ENCODE results near the gene IRAK4. TPM values are rescaled to one million over a fixed set of nuclear protein-coding genes. Genes with fewer than 3 reads are reported as not detected.
A peak's percentile ranks its signal among the peaks of the same experiment; 100 is the strongest.

Gene IRAK4
- polyA plus RNA-seq, 1 donor = 20.2 TPM

DNA sequence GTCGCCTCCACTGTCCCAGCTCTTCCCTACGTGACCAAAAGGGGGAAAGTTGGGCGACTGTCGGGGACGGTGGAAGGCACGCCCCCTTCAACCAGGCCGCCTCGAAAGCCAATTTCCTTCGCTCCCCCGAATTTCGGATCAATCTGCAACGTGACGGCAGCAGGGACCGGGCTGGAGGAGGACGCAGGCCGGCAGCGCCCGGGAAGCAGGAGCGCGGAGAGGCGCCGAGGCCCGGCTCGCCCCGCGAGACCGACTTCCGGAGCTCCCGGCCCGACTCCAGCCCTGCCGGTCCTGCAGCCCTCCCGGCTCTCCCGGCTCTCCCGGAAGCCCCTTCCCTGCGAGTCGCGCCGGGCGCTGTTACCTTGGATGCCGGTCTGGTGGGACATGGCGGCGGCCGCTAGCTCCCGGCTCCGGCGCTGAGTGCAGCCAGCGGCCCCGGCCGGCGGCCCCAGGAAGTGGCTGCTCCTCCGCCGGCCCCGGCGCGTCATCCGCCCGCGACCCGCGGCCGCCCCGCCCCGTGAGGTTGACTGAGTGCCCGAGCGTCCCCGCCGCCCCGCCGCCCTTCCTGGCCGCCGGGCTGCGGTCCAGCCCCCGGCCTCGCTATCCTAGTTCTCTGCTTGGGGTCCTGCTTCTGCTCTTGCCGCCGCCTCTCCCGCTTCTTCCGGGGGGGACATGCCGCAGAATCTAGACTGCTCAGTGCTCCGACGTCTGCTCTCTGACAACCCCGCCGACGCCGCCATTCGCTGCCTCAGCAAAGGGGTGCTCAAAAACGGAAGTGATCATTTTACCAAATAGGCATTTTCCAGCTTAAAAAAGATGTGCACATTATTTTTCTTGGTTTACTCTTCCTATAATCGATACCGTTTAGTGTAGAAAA lies 47.3 kb downstream of the IRAK4 start, which contains the start of gene TWF1:
Gene TWF1, minus strand, starts transcription at position 458 of the 877 bp plus-strand sequence. Its CDS starts 72 bp downstream, at position 386.
- Histone ChIP-seq H3K27ac (ENCODE audit: low read length) (peak within 1 kb of the TSS; percentile 96), H3K36me3 (ENCODE audit: control insufficient read depth, insufficient read depth, low read length) (peaks cover 7% of the 10 kb centered on the region), H3K27me3 (ENCODE audit: control insufficient read depth, insufficient read depth, low read length) (peaks cover under 1% of the 10 kb centered on the region), H3K4me3 (ENCODE audit: low read length) (peak within 1 kb of the TSS; percentile 90), H3K9me3 (ENCODE audit: control insufficient read depth, low read depth, low read length) (no peaks in the 10 kb centered on the region), H3K4me1 (ENCODE audit: control insufficient read depth, insufficient read depth, low read length) (no peaks in the 10 kb centered on the region)
- peak; percentile 79 to 92 for DNase-seq
- WGBS (ENCODE audit: insufficient coverage, low lambda C conversion rate) = 0% methylated on average over 1 of the region's 89 CpGs

DNA sequence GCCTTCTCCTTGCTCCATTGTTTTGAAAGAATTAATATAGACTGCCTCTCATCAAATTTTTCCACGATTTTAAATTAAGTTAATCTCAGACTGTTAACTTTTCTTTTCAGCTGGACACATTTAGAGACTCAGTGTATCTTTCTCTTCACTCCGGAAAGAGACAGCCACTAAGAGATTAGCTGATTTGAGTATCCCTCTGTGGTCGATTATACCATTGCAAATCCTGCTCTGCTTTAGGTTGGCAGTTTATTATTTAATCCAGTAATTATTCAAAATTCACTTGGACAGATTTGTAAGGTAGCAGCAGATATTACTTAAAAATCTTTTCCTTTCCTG lies 48.0 kb downstream of the IRAK4 start:
- Histone ChIP-seq H3K27me3 (ENCODE audit: control insufficient read depth, insufficient read depth, low read length) (peaks cover 2% of the 10 kb centered on the region), H3K4me1 (ENCODE audit: control insufficient read depth, insufficient read depth, low read length) (no peaks in the 10 kb centered on the region), H3K4me3 (ENCODE audit: low read length) (peak overlapping the region; percentile 90), H3K27ac (ENCODE audit: low read length) (peak overlapping the region; percentile 96), H3K9me3 (ENCODE audit: control insufficient read depth, low read depth, low read length) (no peaks in the 10 kb centered on the region), H3K36me3 (ENCODE audit: control insufficient read depth, insufficient read depth, low read length) (peaks cover 3% of the 10 kb centered on the region)
- WGBS (ENCODE audit: insufficient coverage, low lambda C conversion rate) = no CpG with 5 or more reads among the region's 3 CpGs
- DNase-seq = no peak

DNA sequence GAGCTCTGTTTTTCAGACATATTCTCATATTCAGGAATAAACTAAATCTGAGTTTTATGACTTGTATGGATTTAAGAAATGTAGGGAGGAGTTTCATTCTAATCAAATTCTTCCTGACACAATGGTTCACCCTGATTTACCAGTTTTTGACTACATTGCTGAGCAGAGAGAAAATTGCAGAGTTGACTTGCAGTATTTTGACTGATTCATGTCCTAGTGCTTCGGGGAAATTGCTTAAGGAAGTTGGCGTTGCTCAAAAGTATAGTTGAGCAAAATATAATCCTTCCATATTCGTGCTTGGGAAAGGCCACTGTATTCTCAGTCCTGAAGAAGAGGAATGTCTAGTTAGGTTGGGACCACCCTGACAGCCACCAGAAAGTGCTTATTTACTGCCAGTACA lies 48.6 kb downstream of the IRAK4 start:
- no peak overlapping the region for H3K4me3 ChIP-seq (ENCODE audit: low read length)
- no peak for DNase-seq
- peaks cover 2% of the 10 kb centered on the region for H3K27me3 ChIP-seq (ENCODE audit: control insufficient read depth, insufficient read depth, low read length)
- H3K36me3 ChIP-seq (ENCODE audit: control insufficient read depth, insufficient read depth, low read length) = no peaks in the 10 kb centered on the region
- H3K9me3 ChIP-seq (ENCODE audit: control insufficient read depth, low read depth, low read length) = no peaks in the 10 kb centered on the region
- no peaks in the 10 kb centered on the region for H3K4me1 ChIP-seq (ENCODE audit: control insufficient read depth, insufficient read depth, low read length)
- H3K27ac ChIP-seq (ENCODE audit: low read length) = no peak overlapping the region
- no CpG with 5 or more reads among the region's 3 CpGs for WGBS (ENCODE audit: insufficient coverage, low lambda C conversion rate)

DNA sequence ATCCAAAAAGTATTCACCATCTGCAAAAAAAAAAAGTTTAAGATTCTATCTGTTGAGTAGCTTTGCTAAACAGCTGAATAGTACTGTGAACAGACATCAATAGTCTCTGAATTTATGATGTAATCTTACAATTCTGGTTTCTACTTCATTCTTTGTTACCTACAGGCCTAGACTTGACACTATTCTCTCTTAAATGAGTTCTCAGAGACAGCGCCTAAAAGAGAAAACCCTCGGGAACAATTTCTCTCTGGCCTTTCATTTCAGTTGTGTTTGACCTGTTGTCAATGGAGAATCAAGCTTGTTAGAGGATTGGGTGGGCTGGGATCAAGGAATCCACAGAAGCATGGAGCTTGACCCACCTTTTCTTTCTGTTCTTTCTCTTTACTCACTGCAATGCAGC lies 53.3 kb downstream of the IRAK4 start:
- Histone ChIP-seq H3K4me1 (ENCODE audit: control insufficient read depth, insufficient read depth, low read length) (no peaks in the 10 kb centered on the region), H3K27me3 (ENCODE audit: control insufficient read depth, insufficient read depth, low read length) (peaks cover 2% of the 10 kb centered on the region), H3K27ac (ENCODE audit: low read length) (no peak overlapping the region), H3K4me3 (ENCODE audit: low read length) (no peak overlapping the region), H3K9me3 (ENCODE audit: control insufficient read depth, low read depth, low read length) (no peaks in the 10 kb centered on the region), H3K36me3 (ENCODE audit: control insufficient read depth, insufficient read depth, low read length) (no peaks in the 10 kb centered on the region)
- WGBS (ENCODE audit: insufficient coverage, low lambda C conversion rate) = no CpG with 5 or more reads among the region's 2 CpGs
- DNase-seq = no peak

DNA sequence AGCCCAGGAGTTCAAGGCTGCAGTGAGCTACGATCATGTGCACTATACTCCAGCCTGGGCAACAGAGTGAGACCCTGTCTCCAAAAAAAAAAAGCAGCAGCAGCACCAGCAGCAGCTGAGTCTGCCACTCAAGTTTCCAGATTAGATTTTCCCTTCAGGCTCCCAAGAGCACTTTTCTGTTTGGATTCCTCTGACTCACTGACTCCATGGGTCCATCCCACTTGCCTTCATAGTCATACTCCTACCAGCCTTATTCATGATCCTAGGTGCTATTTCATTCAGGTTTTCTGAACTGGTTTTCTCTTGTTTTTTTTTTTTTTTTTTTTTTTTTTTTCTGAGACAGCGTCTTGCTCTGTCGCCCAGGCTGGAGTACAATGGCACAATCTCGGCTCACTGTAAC lies 54.2 kb downstream of the IRAK4 start:
- no peak for DNase-seq
- no CpG with 5 or more reads among the region's 4 CpGs for WGBS (ENCODE audit: insufficient coverage, low lambda C conversion rate)

DNA sequence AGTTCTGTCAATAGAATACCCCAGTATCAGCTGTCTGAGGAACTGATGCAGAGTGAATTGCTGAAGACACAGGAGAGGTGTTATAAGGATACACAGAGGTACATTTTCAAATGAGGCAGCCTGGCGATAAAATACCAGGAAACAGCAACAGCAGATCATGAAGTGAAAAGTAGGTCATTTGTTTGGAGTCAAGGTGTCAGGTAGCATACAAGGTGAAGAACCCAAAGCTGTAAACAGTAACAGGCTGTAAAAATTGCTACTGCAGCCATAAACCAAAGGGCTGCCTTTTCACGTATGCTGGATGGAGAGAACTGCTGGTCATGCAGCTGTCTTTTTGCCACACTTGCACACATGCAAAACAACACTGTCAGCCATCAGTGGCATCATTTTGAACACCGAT lies 56.7 kb downstream of the IRAK4 start:
- H3K4me3 ChIP-seq (ENCODE audit: low read length) = no peak overlapping the region
- no peaks in the 10 kb centered on the region for H3K36me3 ChIP-seq (ENCODE audit: control insufficient read depth, insufficient read depth, low read length)
- peak; percentile 23 to 48 for DNase-seq
- no peaks in the 10 kb centered on the region for H3K4me1 ChIP-seq (ENCODE audit: control insufficient read depth, insufficient read depth, low read length)
- no peak overlapping the region for H3K27ac ChIP-seq (ENCODE audit: low read length)
- WGBS (ENCODE audit: insufficient coverage, low lambda C conversion rate) = no CpG with 5 or more reads among the region's 3 CpGs
- peaks cover 2% of the 10 kb centered on the region for H3K27me3 ChIP-seq (ENCODE audit: control insufficient read depth, insufficient read depth, low read length)
- no peaks in the 10 kb centered on the region for H3K9me3 ChIP-seq (ENCODE audit: control insufficient read depth, low read depth, low read length)

More for the DNA sequence above, 54.2 kb downstream of the IRAK4 start:
- Histone ChIP-seq H3K4me1 (ENCODE audit: control insufficient read depth, insufficient read depth, low read length) (no peaks in the 10 kb centered on the region), H3K4me3 (ENCODE audit: low read length) (no peak overlapping the region), H3K27ac (ENCODE audit: low read length) (no peak overlapping the region), H3K9me3 (ENCODE audit: control insufficient read depth, low read depth, low read length) (no peaks in the 10 kb centered on the region), H3K27me3 (ENCODE audit: control insufficient read depth, insufficient read depth, low read length) (peaks cover 2% of the 10 kb centered on the region), H3K36me3 (ENCODE audit: control insufficient read depth, insufficient read depth, low read length) (no peaks in the 10 kb centered on the region)

DNA sequence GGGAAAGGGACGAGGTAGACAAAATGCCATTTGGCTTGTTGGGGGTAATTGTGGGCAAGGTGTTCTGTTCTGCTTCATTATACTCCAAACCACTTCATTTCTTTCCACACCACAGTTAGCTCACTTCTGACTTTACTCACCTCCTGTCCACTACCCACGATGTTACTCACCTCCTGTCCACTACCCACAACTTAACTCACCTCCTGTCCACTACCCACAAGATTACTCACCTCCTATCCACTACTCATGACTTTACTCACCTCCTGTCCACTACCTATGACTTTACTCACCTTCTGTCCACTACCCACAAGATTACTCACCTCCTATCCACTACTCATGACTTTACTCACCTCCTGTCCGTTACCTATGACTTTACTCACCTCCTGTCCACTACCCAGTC lies 57.4 kb downstream of the IRAK4 start:
- peaks cover under 1% of the 10 kb centered on the region for H3K27me3 ChIP-seq (ENCODE audit: control insufficient read depth, insufficient read depth, low read length)
- H3K4me3 ChIP-seq (ENCODE audit: low read length) = no peak overlapping the region
- no peaks in the 10 kb centered on the region for H3K4me1 ChIP-seq (ENCODE audit: control insufficient read depth, insufficient read depth, low read length)
- WGBS (ENCODE audit: insufficient coverage, low lambda C conversion rate) = 100% methylated on average over 2 of the region's 3 CpGs
- no peak for DNase-seq
- H3K9me3 ChIP-seq (ENCODE audit: control insufficient read depth, low read depth, low read length) = no peaks in the 10 kb centered on the region
- H3K27ac ChIP-seq (ENCODE audit: low read length) = no peak overlapping the region
- H3K36me3 ChIP-seq (ENCODE audit: control insufficient read depth, insufficient read depth, low read length) = no peaks in the 10 kb centered on the region

DNA sequence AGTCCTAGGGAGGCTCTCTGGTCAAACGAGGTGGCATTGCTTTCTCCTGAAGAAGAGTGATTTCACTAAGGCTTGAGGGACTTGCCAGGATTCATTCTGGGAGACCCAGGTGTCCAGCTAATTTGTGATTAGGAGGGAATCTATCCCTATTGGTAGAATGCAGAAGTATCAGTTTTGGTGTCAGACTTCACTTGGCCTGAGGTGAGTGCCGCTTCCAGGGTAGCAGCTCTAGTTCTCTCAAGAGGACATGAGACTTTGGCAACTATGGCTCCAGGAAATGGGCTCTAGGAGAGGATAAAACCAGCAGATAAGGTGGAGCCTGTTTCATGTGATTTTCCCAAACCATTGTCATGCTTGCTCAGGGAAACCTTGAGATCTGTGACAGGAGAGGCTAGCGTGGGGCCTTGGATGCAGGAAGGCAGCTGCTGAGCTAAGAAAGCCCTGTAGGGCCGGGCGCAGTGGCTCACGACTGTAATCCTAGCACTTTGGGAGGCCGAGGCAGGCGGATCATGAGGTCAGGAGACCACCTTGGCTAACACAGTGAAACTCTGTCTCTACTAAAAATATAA lies 65.5 kb downstream of the IRAK4 start:
- Histone ChIP-seq H3K27me3 (ENCODE audit: control insufficient read depth, insufficient read depth, low read length) (no peaks in the 10 kb centered on the region), H3K36me3 (ENCODE audit: control insufficient read depth, insufficient read depth, low read length) (no peaks in the 10 kb centered on the region), H3K27ac (ENCODE audit: low read length) (no peak overlapping the region), H3K4me3 (ENCODE audit: low read length) (no peak overlapping the region), H3K4me1 (ENCODE audit: control insufficient read depth, insufficient read depth, low read length) (no peaks in the 10 kb centered on the region), H3K9me3 (ENCODE audit: control insufficient read depth, low read depth, low read length) (no peaks in the 10 kb centered on the region)
- no peak for DNase-seq
- no CpG with 5 or more reads among the region's 8 CpGs for WGBS (ENCODE audit: insufficient coverage, low lambda C conversion rate)

DNA sequence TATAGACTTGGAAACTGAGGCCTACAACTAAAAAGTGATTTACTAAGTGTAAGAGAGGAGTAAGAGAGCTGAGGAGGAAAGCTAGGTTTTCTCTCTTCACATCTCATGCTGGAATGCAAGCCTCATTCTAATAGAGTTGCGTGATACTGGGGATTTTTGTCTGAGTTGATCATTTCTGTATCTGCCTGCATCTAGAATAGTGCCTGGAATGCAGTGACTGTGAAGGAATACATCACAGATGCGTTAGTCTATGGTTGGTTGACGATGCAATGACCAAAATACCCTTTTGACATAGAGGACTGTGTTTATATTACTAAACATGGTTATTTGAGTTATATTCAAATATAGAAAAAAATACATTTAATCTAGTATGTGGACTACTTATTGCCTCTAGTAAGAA lies 67.9 kb downstream of the IRAK4 start:
- Histone ChIP-seq H3K4me3 (ENCODE audit: low read length) (no peak overlapping the region), H3K4me1 (ENCODE audit: control insufficient read depth, insufficient read depth, low read length) (no peaks in the 10 kb centered on the region), H3K36me3 (ENCODE audit: control insufficient read depth, insufficient read depth, low read length) (no peaks in the 10 kb centered on the region), H3K27me3 (ENCODE audit: control insufficient read depth, insufficient read depth, low read length) (no peaks in the 10 kb centered on the region), H3K27ac (ENCODE audit: low read length) (no peak overlapping the region), H3K9me3 (ENCODE audit: control insufficient read depth, low read depth, low read length) (no peaks in the 10 kb centered on the region)
- DNase-seq = no peak
- no CpG with 5 or more reads among the region's 3 CpGs for WGBS (ENCODE audit: insufficient coverage, low lambda C conversion rate)

DNA sequence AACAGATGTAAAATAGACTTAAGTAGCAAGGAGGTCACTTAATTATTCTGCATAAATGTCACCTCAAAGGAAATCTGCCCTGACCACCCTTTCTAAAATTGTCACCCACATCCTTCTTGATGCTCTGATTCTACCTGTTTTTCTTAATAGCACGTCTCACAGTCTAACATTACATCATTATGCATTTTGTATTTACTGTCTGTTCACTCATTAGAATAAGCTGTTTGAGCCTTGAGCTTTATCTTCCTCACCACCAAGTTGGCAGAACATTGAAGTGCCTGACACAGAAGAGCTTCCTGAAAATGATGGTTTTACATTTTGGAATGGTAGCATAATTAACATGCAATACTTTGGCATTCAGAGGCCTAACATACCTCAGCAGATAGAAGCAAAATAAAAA lies 68.3 kb downstream of the IRAK4 start:
- H3K27me3 ChIP-seq (ENCODE audit: control insufficient read depth, insufficient read depth, low read length) = no peaks in the 10 kb centered on the region
- H3K4me1 ChIP-seq (ENCODE audit: control insufficient read depth, insufficient read depth, low read length) = no peaks in the 10 kb centered on the region
- H3K4me3 ChIP-seq (ENCODE audit: low read length) = no peak overlapping the region
- no peak overlapping the region for H3K27ac ChIP-seq (ENCODE audit: low read length)
- H3K9me3 ChIP-seq (ENCODE audit: control insufficient read depth, low read depth, low read length) = no peaks in the 10 kb centered on the region
- WGBS (ENCODE audit: insufficient coverage, low lambda C conversion rate) = 71% methylated on average over 1 of the region's 1 CpG
- DNase-seq = no peak
- H3K36me3 ChIP-seq (ENCODE audit: control insufficient read depth, insufficient read depth, low read length) = no peaks in the 10 kb centered on the region

Data from large intestine (tissue), 3 donors.